ENCODE data around the gene PRKAB2.
"Not testable (repeated sequence)": the region's sequence is repeated elsewhere in the genome, so short reads cannot be mapped to it uniquely, and the experiment has no call there.

PRKAB2 gene

DNA sequence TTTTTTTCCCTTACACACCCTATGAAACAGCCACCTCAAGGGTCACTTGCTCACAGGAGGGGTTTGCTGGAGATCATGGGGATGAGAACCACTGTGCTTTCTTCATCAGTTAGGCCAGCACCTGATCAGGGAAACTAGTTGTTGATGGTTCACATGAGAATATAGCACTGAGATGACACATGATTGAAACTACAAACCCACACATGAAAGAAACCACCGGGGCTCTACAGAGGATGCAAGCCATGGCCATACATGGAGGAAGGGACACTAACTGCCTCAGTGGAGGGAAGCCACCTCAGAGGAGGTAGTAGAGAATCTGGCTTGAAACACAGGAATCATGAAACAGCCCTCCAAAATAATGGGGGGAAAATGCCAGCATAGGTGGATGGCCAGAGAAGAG is 63.2 kb downstream of the PRKAB2 start:
- no peak for DNase-seq

DNA sequence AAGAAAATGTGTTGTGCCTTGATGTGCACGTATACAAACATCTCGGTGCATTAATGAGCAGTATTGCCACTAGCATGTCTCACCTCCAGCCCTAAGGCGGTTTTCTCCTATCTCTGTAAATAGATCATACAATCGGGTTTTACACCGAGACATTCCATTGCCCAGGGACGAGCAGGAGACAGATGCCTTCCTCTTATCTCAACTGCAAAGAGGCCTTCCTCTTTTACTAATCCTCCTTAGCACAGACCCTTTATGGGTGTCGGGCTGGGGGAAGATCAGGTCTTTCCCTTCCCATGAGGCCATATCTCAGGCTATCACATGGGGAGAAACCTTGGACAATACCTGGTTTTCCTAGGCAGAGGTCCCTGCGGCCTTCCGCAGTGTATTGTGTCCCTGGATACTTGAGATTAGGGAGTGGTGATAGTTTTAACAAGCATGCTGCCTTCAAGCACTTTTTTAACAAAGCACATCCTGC is 65.8 kb downstream of the PRKAB2 start:
- DNase-seq = not testable (repeated sequence)

DNA sequence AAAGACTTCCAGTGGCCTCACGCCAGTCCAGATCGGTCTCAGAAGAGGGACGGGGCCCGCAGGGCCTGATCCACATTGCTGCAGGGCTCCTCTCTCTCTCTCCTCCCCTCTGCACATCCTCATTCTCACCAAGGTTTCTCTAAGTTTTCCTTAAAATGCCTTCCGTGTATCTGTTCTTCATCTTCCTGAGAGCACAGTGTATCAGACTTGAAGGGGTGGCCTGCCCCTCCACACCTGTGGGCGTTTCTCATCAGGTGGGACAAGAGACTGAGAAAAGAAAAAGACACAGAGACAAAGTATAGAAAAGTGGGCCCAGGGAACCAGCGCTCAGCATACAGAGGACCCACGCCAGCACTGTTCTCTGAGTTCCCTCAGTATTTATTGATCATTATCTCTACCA is 66.4 kb downstream of the PRKAB2 start:
- DNase-seq = no peak
